A673 (cell line): ENCODE results near the gene CTNNA1. TPM values are rescaled to one million over a fixed set of nuclear protein-coding genes. Genes with fewer than 3 reads are reported as not detected.

ENCODE experiments used
- BruUV-seq: library from RNA; stranded (reverse); fragments of 400-500 nt; replicated peaks from 2 replicates; lab custom pipeline; 2021; lab: Mats Ljungman, UMichigan
- CTCF ChIA-PET: fragments of 300-600 bp; sonication (Branson Sonifier 250); formaldehyde crosslinking; loops from one replicate; lab custom pipeline; 2022; ENCODE audit warnings: antibody characterized with exemption; lab: Charles Lee
- POLR2A ChIA-PET: fragments of 300-600 bp; sonication (Branson Sonifier 250); formaldehyde crosslinking; loops from one replicate; lab custom pipeline; 2022; ENCODE audit warnings: antibody characterized with exemption; ENCODE audit not compliant: low non-redundant PET; lab: Charles Lee
- DNase-seq: peaks from one replicate; pipeline ENCODE4 v3.0.0-alpha.2; 2015; ENCODE audit warnings: low spot score
- H3K27ac ChIP-seq: fragments of 200-600 bp; sonication (generic); 2 replicates; pipeline ENCODE4 v1.5.1; 2016; ENCODE audit warnings: mixed run types, low read depth, mild to moderate bottlenecking, mixed read lengths, antibody characterized with exemption, low read length; ENCODE audit not compliant: poor library complexity, severe bottlenecking
- H3K27me3 ChIP-seq: fragments of 200-600 bp; sonication (generic); replicated peaks from 2 replicates; pipeline ENCODE4 v1.6.1; 2017; ENCODE audit warnings: mixed run types, low read depth, mild to moderate bottlenecking, mixed read lengths, antibody characterized with exemption, low read length; ENCODE audit not compliant: insufficient read depth, poor library complexity
- H3K36me3 ChIP-seq: fragments of 200-600 bp; sonication (generic); 2 replicates; pipeline ENCODE4 v1.6.1; 2016; ENCODE audit warnings: mixed run types, mild to moderate bottlenecking, mixed read lengths, antibody characterized with exemption, low read length; ENCODE audit not compliant: insufficient read depth, poor library complexity, severe bottlenecking
- H3K4me1 ChIP-seq: fragments of 200-600 bp; sonication (generic); 2 replicates; pipeline ENCODE4 v1.6.1; 2017; ENCODE audit warnings: mixed run types, mild to moderate bottlenecking, mixed read lengths, antibody characterized with exemption, low read length; ENCODE audit not compliant: insufficient read depth, poor library complexity, severe bottlenecking
- H3K4me3 ChIP-seq: fragments of 200-600 bp; sonication (generic); 2 replicates; pipeline ENCODE4 v1.5.1; 2016; ENCODE audit warnings: low read depth, mixed run types, mild to moderate bottlenecking, mixed read lengths, low read length; ENCODE audit not compliant: poor library complexity, severe bottlenecking
- H3K9me3 ChIP-seq: fragments of 200-600 bp; sonication (generic); 2 replicates; pipeline ENCODE4 v1.6.1; 2016; ENCODE audit warnings: mixed run types, low read depth, mild to moderate bottlenecking, mixed read lengths, antibody characterized with exemption, low read length; ENCODE audit not compliant: poor library complexity, severe bottlenecking
- EZH2 ChIP-seq: fragments of 200-600 bp; sonication (generic); IDR thresholded peaks from 2 replicates; pipeline ENCODE4 v1.6.1; 2017; ENCODE audit warnings: borderline replicate concordance, low read depth, mild to moderate bottlenecking, mixed read lengths, antibody characterized with exemption, low read length; ENCODE audit not compliant: poor library complexity, severe bottlenecking
- intact Hi-C: fragments of 100-400 bp; cut with micrococcal nuclease; formaldehyde crosslinking; loops from one replicate; pipeline ENCODE4 v1.10.0; 2022; ENCODE audit not compliant: unreplicated experiment
- total RNA-seq: library from RNA; stranded (reverse); gene quantifications from 2 replicates; pipeline ENCODE4 v1.2.3, GENCODE V29; 2021
- TF ChIP-seq, protein P1 (sequence below): fragments of 300-800, 200-600 bp; sonication (generic); conservative IDR thresholded peaks from 2 replicates; pipeline ENCODE4 v1.5.1; 2017; ENCODE audit warnings: low read depth, mild to moderate bottlenecking, antibody characterized with exemption, low read length, moderate library complexity, mixed read lengths

The CTNNA1 gene
- total RNA-seq, 1 experiment from 2014 or later = 249 TPM

DNA sequence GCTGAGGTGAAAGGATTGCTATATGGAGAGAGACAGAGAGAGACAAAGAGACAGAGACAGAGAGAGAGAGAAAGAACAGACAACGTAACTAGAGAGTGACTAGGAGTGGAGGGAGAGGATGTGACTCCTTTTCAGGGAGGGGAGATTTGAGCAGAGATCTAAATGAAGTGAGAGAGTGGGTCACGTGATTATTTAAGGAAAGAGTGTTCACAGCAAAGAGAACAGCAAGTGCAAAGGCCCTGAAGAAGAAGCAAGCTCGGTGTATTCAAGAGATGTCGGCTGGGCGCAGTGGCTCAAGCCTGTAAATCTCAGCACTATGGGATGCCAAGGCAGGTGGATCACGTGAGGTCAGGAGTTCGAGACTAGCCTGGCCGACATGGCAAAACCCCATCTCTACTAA is 40.9 kb upstream of the CTNNA1 start:
- POLR2A ChIA-PET = no interaction called here
- no peaks in the 10 kb centered on the region for H3K4me1 ChIP-seq
- H3K36me3 ChIP-seq = no peaks in the 10 kb centered on the region
- DNase-seq = no peak
- CTCF ChIA-PET = no interaction called here
- H3K4me3 ChIP-seq = no peak overlapping the region
- H3K27ac ChIP-seq = no peak overlapping the region
- BruUV-seq = no TSS peak
- no peak for TF ChIP-seq EZH2
- TF ChIP-seq, protein P1, sequence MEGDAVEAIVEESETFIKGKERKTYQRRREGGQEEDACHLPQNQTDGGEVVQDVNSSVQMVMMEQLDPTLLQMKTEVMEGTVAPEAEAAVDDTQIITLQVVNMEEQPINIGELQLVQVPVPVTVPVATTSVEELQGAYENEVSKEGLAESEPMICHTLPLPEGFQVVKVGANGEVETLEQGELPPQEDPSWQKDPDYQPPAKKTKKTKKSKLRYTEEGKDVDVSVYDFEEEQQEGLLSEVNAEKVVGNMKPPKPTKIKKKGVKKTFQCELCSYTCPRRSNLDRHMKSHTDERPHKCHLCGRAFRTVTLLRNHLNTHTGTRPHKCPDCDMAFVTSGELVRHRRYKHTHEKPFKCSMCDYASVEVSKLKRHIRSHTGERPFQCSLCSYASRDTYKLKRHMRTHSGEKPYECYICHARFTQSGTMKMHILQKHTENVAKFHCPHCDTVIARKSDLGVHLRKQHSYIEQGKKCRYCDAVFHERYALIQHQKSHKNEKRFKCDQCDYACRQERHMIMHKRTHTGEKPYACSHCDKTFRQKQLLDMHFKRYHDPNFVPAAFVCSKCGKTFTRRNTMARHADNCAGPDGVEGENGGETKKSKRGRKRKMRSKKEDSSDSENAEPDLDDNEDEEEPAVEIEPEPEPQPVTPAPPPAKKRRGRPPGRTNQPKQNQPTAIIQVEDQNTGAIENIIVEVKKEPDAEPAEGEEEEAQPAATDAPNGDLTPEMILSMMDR = no peak
- H3K9me3 ChIP-seq = no peaks in the 10 kb centered on the region
- intact Hi-C loops = no loop called here
- no peaks in the 10 kb centered on the region for H3K27me3 ChIP-seq

- POLR2A ChIA-PET = no interaction called here
- H3K27ac ChIP-seq = no peak overlapping the region
- no TSS peak for BruUV-seq
- no peaks in the 10 kb centered on the region for H3K27me3 ChIP-seq
- TF ChIP-seq EZH2 = no peak
- TF ChIP-seq, protein P1 = no peak
- no peaks in the 10 kb centered on the region for H3K36me3 ChIP-seq
- intact Hi-C loops = no loop called here
- no peak overlapping the region for H3K4me3 ChIP-seq
- H3K9me3 ChIP-seq = no peaks in the 10 kb centered on the region
- DNase-seq = no peak
- no peaks in the 10 kb centered on the region for H3K4me1 ChIP-seq
- CTCF ChIA-PET = no interaction called here
These were observed 40.4 kb upstream of the CTNNA1 start for GRCh38 chr5:138712791-138713190.

- no peak overlapping the region for H3K4me3 ChIP-seq
- BruUV-seq = no TSS peak
- no peak for TF ChIP-seq EZH2
- TF ChIP-seq, protein P1 = no peak
- H3K36me3 ChIP-seq = no peaks in the 10 kb centered on the region
- CTCF ChIA-PET = no interaction called here
- intact Hi-C loops = no loop called here
- no peak overlapping the region for H3K27ac ChIP-seq
- no peak for DNase-seq
- H3K9me3 ChIP-seq = no peaks in the 10 kb centered on the region
- no peaks in the 10 kb centered on the region for H3K4me1 ChIP-seq
- POLR2A ChIA-PET = no interaction called here
- no peaks in the 10 kb centered on the region for H3K27me3 ChIP-seq
These were observed 40.0 kb upstream of the CTNNA1 start for GRCh38 chr5:138713247-138713646.
